Cardiac muscle cell (in vitro differentiated cells and primary cell): ENCODE measurements around the gene TUBB2A. TPM values are rescaled to one million over a fixed set of nuclear protein-coding genes. Genes with fewer than 3 reads are reported as not detected.
"Not testable (repeated sequence)": the region's sequence is repeated elsewhere in the genome, so short reads cannot be mapped to it uniquely, and the experiment has no call there.

Experiments
- DNase-seq, 2 donors: peaks; one replicate each; pipeline versions ENCODE4 v3.0.0 to v3.0.0-alpha.2; 2010 to 2017; ENCODE audit warnings: low read depth in 1 of 2, low spot score in 1 of 2
- H3K27ac ChIP-seq: fragments of 200-600 bp; sonication (generic); 2 replicates; pipeline ENCODE4 v1.5.1; 2016
- H3K27me3 ChIP-seq: fragments of 200-600 bp; sonication (generic); 2 replicates; pipeline ENCODE4 v1.6.0; 2016; ENCODE audit warnings: control low read depth
- H3K36me3 ChIP-seq: fragments of 200-600 bp; sonication (generic); 2 replicates; pipeline ENCODE4 v1.5.1; 2016; ENCODE audit warnings: control low read depth
- H3K4me1 ChIP-seq: fragments of 200-600 bp; sonication (generic); 2 replicates; pipeline ENCODE4 v1.8.1; 2017; ENCODE audit warnings: low read depth, mild to moderate bottlenecking, mixed run types
- H3K4me3 ChIP-seq: fragments of 200-600 bp; sonication (generic); 2 replicates; pipeline ENCODE4 v1.5.1; 2016; ENCODE audit warnings: mild to moderate bottlenecking
- H3K9me3 ChIP-seq: fragments of 200-600 bp; sonication (generic); 2 replicates; pipeline ENCODE4 v1.5.1; 2017; ENCODE audit warnings: low read depth, mild to moderate bottlenecking, control low read depth
- polyA plus RNA-seq: library from polyadenylated mRNA; unstranded; fragments of >200 nt; fragmentation: Nextera tagmentation; extraction: Ambion mirVana; gene quantifications from 2 replicates; pipeline ENCODE4 v1.2.1, GENCODE V29; 2016
- total RNA-seq: library from RNA; depleted of rRNA; stranded (reverse); fragments of >200 nt; gene quantifications from 2 replicates; pipeline ENCODE4 v1.2.3, GENCODE V29; 2016
- TF ChIP-seq, protein P1 (sequence below): IDR thresholded peaks from 2 replicates; pipeline ENCODE4 v1.5.1; 2012; ENCODE audit warnings: low read depth, mild to moderate bottlenecking, low read length

TUBB2A gene
- total and polyA plus RNA-seq, 2 experiments from 2014 or later: 46.3 to 110 TPM

GRCh38 chr6:3138341-3138740, 19.0 kb downstream of the TUBB2A start:
- Histone ChIP-seq H3K27me3 (no peaks in the 10 kb centered on the region), H3K4me1 (no peaks in the 10 kb centered on the region), H3K9me3 (no peaks in the 10 kb centered on the region), H3K27ac (no peak overlapping the region), H3K4me3 (no peak overlapping the region), H3K36me3 (peaks cover 60% of the 10 kb centered on the region)
- TF ChIP-seq, protein P1, sequence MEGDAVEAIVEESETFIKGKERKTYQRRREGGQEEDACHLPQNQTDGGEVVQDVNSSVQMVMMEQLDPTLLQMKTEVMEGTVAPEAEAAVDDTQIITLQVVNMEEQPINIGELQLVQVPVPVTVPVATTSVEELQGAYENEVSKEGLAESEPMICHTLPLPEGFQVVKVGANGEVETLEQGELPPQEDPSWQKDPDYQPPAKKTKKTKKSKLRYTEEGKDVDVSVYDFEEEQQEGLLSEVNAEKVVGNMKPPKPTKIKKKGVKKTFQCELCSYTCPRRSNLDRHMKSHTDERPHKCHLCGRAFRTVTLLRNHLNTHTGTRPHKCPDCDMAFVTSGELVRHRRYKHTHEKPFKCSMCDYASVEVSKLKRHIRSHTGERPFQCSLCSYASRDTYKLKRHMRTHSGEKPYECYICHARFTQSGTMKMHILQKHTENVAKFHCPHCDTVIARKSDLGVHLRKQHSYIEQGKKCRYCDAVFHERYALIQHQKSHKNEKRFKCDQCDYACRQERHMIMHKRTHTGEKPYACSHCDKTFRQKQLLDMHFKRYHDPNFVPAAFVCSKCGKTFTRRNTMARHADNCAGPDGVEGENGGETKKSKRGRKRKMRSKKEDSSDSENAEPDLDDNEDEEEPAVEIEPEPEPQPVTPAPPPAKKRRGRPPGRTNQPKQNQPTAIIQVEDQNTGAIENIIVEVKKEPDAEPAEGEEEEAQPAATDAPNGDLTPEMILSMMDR: no peak
- DNase-seq: peak in 1 of 2 donors; percentile 60

DNA sequence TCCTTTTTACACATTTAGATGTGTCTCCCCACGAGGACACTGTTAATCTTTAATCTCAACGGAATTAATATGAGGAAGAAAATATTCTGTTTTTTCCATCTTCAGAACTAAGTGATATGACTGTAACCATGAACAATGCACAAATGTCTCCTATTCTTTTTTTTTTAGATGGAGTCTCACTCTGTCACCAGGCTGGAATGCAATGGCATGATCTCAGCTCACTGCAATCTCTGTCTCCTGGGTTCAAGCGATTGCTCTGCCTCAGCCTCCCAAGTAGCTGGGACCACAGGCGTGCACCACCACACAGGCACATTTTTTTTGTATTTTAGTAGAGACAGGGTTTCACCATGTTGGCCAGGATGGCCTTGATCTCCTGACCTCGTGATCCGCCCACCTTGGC, 19.5 kb downstream of the TUBB2A start:
- not testable (repeated sequence) for H3K27me3 ChIP-seq, H3K4me1 ChIP-seq, H3K4me3 ChIP-seq, H3K27ac ChIP-seq, DNase-seq, H3K9me3 ChIP-seq
- H3K36me3 ChIP-seq: peaks cover 57% of the 10 kb centered on the region

DNA sequence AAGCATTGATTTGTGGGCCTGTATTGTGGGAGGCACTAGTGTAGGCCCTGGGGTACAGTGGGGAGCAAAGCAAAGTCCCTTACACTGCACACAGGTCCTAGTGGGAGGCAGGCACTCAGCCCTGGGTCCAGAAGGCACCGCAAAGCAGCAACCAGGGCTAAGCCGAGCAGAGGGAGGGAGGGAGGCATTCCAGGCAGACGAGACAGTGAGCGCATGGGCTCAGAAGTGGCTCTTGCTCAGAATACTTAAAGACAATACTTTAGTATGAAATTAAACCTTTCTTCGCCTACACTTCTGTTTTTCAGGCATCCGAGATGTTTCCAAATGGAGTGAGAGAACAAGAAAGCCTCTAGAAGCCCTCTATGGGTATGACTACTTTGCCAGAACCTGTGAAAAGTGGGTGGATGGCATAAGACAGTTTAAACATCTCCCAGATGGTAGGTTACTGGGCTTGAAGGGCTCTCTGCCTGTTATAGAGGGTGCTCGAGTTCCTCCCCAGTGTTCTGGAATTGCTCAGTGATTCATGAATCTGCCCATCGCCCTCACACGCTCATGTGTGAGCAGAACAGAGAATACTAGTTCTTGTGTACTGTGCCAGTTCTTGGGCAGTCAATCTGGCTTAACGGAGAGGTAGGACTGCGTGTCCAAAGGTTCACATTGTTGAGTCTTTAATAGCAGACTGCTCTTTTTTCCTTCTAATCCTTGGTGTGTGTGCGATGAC, 20.1 kb downstream of the TUBB2A start:
- Histone ChIP-seq H3K4me3 (no peak overlapping the region), H3K4me1 (no peaks in the 10 kb centered on the region), H3K27me3 (no peaks in the 10 kb centered on the region), H3K9me3 (no peaks in the 10 kb centered on the region), H3K27ac (no peak overlapping the region), H3K36me3 (peaks cover 53% of the 10 kb centered on the region)
- TF ChIP-seq, protein P1: no peak
- DNase-seq: no peak

GRCh38 chr6:3136292-3137011, 20.9 kb downstream of the TUBB2A start:
- H3K27ac ChIP-seq: no peak overlapping the region
- peaks cover 52% of the 10 kb centered on the region for H3K36me3 ChIP-seq
- H3K27me3 ChIP-seq: no peaks in the 10 kb centered on the region
- H3K9me3 ChIP-seq: no peaks in the 10 kb centered on the region
- TF ChIP-seq, protein P1: no peak
- no peaks in the 10 kb centered on the region for H3K4me1 ChIP-seq
- DNase-seq: no peak
- no peak overlapping the region for H3K4me3 ChIP-seq

DNA sequence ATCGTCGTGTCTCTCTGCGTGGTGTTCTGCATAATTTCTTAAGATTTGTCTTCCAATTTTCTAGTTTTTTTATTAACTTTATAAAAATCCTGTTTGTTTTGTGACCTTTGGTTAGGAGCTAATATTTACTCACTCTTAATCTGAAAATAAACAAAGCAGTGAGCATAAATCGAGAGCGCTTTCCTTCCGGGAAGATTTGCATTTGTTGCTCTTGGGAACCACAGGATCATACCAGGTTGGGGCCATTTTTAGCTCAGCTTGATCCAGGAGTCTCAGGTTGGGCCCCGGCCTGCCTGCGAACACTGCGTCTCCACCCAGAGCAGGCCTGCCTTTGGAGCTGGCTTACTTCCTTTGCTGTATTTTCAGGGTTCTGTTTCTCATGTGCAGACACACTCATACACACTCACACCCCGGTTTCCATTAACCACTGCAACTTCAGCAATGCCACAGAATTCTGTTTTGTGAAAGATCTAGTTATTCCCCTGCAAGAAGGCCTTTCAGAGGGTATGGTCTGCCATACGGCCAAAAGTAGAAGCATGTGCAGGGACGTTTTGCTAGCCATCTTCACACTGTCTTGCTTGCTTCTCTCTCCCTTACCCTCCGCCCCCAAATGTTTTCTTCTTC, 21.6 kb downstream of the TUBB2A start:
- H3K36me3 ChIP-seq: peaks cover 46% of the 10 kb centered on the region
- no peak overlapping the region for H3K27ac ChIP-seq
- DNase-seq: no peak
- no peaks in the 10 kb centered on the region for H3K9me3 ChIP-seq
- H3K27me3 ChIP-seq: no peaks in the 10 kb centered on the region
- no peaks in the 10 kb centered on the region for H3K4me1 ChIP-seq
- H3K4me3 ChIP-seq: no peak overlapping the region
- TF ChIP-seq, protein P1: no peak

GRCh38 chr6:3133515-3133914, 23.8 kb downstream of the TUBB2A start:
- Histone ChIP-seq H3K4me1 (no peaks in the 10 kb centered on the region), H3K9me3 (no peaks in the 10 kb centered on the region), H3K27me3 (no peaks in the 10 kb centered on the region), H3K36me3 (peaks cover 38% of the 10 kb centered on the region), H3K27ac (no peak overlapping the region), H3K4me3 (no peak overlapping the region)
- TF ChIP-seq, protein P1: no peak
- DNase-seq: no peak
